GM18873 (cell line): ENCODE measurements around the gene PLEKHM3.

ENCODE experiments used
- ATAC-seq: cut with Tn5 transposase; IDR thresholded peaks from one replicate; pipeline ENCODE4 v1.9.1; 2021; ENCODE audit warnings: mild to moderate bottlenecking, moderate library complexity, moderate number of reproducible peaks; ENCODE audit not compliant: unreplicated experiment, low FRiP score

The PLEKHM3 gene

GRCh38 chr2:207772844-207773205, 252.5 kb downstream of the PLEKHM3 start:
- ATAC-seq, result no peak

GRCh38 chr2:207772081-207772843, 253.1 kb downstream of the PLEKHM3 start:
- no peak for ATAC-seq

- ATAC-seq, result no peak
Measured at GRCh38 chr2:207771421-207771820, 253.9 kb downstream of the PLEKHM3 start.
